ENCODE data around the gene COL24A1. TPM values are rescaled to one million over a fixed set of nuclear protein-coding genes. Genes with fewer than 3 reads are reported as not detected.

The COL24A1 gene
- total RNA-seq, 1 experiment from 2014 or later = 0.08 TPM

GRCh38 chr1:86105533-86105866, 51.1 kb downstream of the COL24A1 start:
- no peak for DNase-seq (ENCODE audit: low read depth, low spot score)
- ChIA-PET POLR2A (no interaction called here), CTCF (no interaction called here)
- peaks cover 10% of the 10 kb centered on the region; the same call in 1 of the 2 replicates for H3K27me3 ChIP-seq (ENCODE audit: control insufficient read depth, insufficient read depth, low read length)
- H3K9me3 ChIP-seq (ENCODE audit: control insufficient read depth, insufficient read depth, low read depth, low read length) = no peaks in the 10 kb centered on the region
- in situ Hi-C loops (cut with HindIII; ENCODE audit: low pct_unique_long_range_greater_than_20kb, low sequenced_read_pairs) (no loop called here), intact Hi-C loops (cut with micrococcal nuclease; ENCODE audit: unreplicated experiment) (no loop called here)
- no peak overlapping the region for H3K27ac ChIP-seq (ENCODE audit: low read length)
- ATAC-seq = peak; percentile 51; the same call in 1 of the 2 replicates
- H3K4me3 ChIP-seq (ENCODE audit: low read depth in 2 of 2, low read length in 2 of 2) = no peak overlapping the region
- no peaks in the 10 kb centered on the region for H3K36me3 ChIP-seq (ENCODE audit: control insufficient read depth, insufficient read depth, low read length)
- H3K4me1 ChIP-seq (ENCODE audit: control insufficient read depth, insufficient read depth, low read length) = no peaks in the 10 kb centered on the region
- BruUV-seq (replicated peaks) = no TSS peak
- TF ChIP-seq TCF7L2 (IDR thresholded peaks at IDR 0.05; ENCODE audit: low read depth, low read length) (no peak), POLR2AphosphoS5 (IDR thresholded peaks at IDR 0.05; ENCODE audit: low read depth, low read length) (no peak), SIN3A (IDR thresholded peaks at IDR 0.05; ENCODE audit: borderline replicate concordance, insufficient read depth, low read depth, low read length) (no peak), CTCF (IDR thresholded peaks at IDR 0.05) (no peak), REST (IDR thresholded peaks at IDR 0.05; ENCODE audit: insufficient read depth in 1 of 2, low read depth in 2 of 2, low read length in 1 of 2) (no peak)

- ChIA-PET POLR2A (no interaction called here), CTCF (no interaction called here)
- H3K36me3 ChIP-seq (ENCODE audit: control insufficient read depth, insufficient read depth, low read length) = no peaks in the 10 kb centered on the region
- no peaks in the 10 kb centered on the region for H3K9me3 ChIP-seq (ENCODE audit: control insufficient read depth, insufficient read depth, low read depth, low read length)
- no peaks in the 10 kb centered on the region for H3K4me1 ChIP-seq (ENCODE audit: control insufficient read depth, insufficient read depth, low read length)
- in situ Hi-C loops (cut with HindIII; ENCODE audit: low pct_unique_long_range_greater_than_20kb, low sequenced_read_pairs) = no loop called here
- no peak for DNase-seq (ENCODE audit: low read depth, low spot score)
- peaks cover 10% of the 10 kb centered on the region; the same call in 1 of the 2 replicates for H3K27me3 ChIP-seq (ENCODE audit: control insufficient read depth, insufficient read depth, low read length)
- BruUV-seq (replicated peaks) = no TSS peak
- intact Hi-C loops (cut with micrococcal nuclease; ENCODE audit: unreplicated experiment) = no loop called here
- peak; percentile 45; the same call in 1 of the 2 replicates for ATAC-seq
- H3K4me3 ChIP-seq (ENCODE audit: low read depth in 2 of 2, low read length in 2 of 2) = no peak overlapping the region
- H3K27ac ChIP-seq (ENCODE audit: low read length) = no peak overlapping the region
- TF ChIP-seq POLR2AphosphoS5 (IDR thresholded peaks at IDR 0.05; ENCODE audit: low read depth, low read length) = no peak
- no peak for TF ChIP-seq SIN3A (IDR thresholded peaks at IDR 0.05; ENCODE audit: borderline replicate concordance, insufficient read depth, low read depth, low read length)
- no peak for TF ChIP-seq REST (IDR thresholded peaks at IDR 0.05; ENCODE audit: insufficient read depth in 1 of 2, low read depth in 2 of 2, low read length in 1 of 2)
- no peak for TF ChIP-seq TCF7L2 (IDR thresholded peaks at IDR 0.05; ENCODE audit: low read depth, low read length)
- no peak for TF ChIP-seq CTCF (IDR thresholded peaks at IDR 0.05)
These were observed 51.7 kb downstream of the COL24A1 start for GRCh38 chr1:86104606-86105532.

All from Panc1 (cell line).